HG02763 (cell line): ENCODE measurements around the gene TMED10.
"Not testable (repeated sequence)": the region's sequence is repeated elsewhere in the genome, so short reads cannot be mapped to it uniquely, and the experiment has no call there.

Source experiments
- ATAC-seq: cut with Tn5 transposase; IDR thresholded peaks from one replicate; pipeline ENCODE4 v1.9.1; 2021; ENCODE audit warnings: mild to moderate bottlenecking, moderate library complexity; ENCODE audit not compliant: unreplicated experiment

Gene TMED10

GRCh38 chr14:75196064-75196463, 19.7 kb upstream of the TMED10 start:
- no peak for ATAC-seq

DNA sequence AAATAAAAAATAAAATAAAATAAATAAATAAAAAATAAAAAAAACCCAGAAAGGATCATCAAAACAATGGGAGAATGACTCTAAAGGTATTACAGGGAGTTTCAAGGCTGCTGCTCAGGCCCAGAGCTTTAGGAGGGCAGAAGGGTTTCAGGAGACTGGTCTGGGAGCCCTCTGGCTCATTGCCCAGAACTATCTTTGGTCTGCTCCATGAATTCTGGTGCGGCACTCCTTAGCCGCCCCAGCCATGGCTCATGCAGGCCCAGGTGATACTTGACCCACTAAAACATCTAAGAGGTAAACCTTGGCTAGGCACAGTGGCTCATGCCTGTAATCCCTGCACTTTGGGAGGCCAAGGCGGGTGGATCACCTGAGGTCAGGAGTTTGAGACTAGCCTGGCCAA, 14.7 kb upstream of the TMED10 start:
- ATAC-seq = no peak

DNA sequence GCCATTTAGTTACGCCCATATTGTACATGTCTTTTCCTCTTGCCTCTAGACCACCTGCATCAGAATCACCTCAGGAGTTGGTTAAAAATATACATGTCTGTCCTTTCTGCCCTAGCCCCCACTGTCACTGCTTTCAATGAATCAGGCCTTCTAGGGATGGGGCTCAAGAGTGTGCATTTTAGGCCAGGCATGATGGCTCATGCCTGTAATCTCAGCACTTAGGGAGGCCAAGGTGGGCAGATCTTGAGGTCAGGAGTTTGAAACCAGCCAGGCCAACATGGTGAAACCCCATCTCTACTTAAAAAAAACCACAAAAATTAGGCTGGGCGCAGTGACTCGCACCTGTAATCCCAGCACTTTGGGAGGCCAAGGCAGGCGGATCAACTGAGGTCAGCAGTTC, 13.6 kb upstream of the TMED10 start:
- ATAC-seq = no peak

GRCh38 chr14:75188520-75189268, 12.3 kb upstream of the TMED10 start:
- ATAC-seq = no peak

GRCh38 chr14:75188086-75188485, 11.7 kb upstream of the TMED10 start:
- no peak for ATAC-seq

DNA sequence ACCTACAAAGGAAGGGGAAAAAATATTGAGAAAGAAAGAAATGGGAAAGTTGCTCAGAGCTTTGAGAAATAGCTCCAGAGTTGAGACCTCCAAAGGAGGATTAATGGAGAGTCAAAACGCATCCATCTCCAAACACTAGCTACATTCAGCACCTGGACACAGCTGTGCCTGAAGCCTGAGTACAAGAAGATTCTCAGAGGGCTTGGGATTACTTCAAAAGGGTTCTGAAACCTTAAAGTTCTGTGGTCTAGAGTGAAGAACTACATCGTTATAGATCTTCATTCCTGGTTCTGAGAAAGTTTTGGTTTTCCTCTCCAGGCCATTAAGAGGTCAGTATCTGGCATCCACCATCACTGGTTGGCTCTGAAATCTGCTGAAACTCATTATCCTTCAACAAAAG, 10.5 kb upstream of the TMED10 start:
- no peak for ATAC-seq

DNA sequence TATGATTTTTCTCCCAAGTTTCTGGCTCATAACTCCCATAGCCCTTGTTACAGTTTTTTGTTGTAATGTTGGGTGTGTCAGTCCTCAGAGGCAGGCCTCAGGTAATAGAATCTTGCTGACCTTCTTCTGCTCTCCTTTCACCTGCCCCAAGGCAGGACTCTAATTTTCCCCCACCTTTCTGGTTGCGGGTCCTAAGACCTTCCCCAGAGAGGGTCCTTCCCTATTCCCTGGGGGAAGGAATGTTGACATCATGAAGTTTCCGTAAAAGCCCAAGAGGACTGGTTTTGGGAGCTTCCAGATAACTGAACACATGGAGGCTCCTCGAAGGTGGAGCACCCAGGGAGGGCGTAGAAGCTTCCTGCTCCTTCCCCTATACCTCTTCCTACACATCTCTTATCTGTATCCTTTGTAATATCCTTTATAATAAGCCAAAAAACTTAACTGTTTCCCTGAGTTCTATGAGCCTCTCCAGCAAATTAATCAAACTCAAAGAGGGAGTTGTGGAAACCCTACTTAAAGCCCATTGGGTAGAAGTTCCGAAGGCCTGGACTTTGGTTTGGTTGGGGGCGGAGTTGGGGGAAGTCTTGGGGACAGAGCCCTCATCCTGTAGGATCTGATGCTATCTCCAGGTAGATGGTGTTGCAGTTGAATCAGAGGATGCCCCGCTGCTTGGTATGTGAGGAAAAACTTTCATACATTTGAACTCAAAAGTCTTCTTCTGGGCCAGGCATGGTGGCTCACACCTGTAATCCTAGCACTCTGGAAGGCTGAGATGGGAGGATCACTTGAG, 9.0 kb upstream of the TMED10 start:
- ATAC-seq = no peak

DNA sequence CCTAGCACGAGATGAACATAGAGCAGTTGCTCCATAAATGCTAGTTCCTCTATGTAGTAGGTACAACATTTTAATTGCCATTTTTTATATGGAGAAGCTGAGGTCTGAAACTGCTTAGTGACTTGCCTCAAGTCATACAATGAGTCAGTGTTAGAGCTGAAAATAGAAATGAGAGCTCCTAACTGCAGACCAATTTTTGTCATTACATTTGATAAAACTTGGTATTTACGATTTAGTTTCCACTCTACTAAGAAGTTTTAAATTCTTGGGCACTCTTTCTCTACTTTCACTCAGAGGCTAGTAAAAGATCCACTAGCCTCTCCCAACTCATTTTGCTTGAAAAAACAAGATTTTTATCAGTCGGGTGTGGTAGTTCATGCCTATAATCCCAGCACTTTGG, 8.1 kb upstream of the TMED10 start:
- ATAC-seq = no peak

- no peak for ATAC-seq
Observed at GRCh38 chr14:75184039-75184438, 7.6 kb upstream of the TMED10 start.

DNA sequence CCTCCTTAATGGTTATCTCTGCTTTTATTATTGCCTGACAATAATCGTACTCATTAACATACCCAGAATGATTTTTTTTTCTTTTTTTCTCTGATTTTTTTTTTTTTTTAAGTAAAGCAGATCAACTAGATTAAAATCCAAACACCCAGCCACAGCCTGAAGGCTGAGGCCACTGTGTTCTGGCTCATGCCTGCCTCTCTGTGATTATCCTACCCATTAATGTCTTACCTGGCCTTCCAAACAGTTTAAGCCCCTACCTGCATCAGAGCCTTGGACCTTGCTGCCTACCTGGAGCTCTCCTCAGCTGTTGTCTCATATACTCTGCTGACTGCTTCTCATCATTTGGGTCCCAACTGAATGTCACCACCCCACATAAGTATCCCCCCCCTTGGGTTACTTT, 6.8 kb upstream of the TMED10 start:
- no peak for ATAC-seq

DNA sequence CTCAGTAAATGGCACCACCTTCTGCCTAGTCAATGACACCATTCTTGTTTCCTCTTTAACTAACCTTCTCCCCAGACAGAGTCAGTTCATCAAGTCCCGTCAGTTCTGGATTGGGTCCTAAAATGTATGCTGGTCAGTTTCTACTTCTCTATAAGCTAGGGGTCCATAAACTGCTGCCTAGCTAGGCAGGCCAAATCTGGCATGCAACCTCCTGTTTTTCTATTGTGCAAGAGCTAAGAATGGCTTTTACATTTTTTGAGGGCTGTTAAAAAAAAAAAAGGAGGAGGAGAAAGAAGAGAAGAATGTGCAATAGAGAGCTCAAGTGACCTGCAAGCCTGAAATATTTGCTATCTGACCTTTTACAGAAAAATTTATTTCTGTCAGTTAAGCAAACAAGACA, 6.4 kb upstream of the TMED10 start:
- ATAC-seq = no peak

DNA sequence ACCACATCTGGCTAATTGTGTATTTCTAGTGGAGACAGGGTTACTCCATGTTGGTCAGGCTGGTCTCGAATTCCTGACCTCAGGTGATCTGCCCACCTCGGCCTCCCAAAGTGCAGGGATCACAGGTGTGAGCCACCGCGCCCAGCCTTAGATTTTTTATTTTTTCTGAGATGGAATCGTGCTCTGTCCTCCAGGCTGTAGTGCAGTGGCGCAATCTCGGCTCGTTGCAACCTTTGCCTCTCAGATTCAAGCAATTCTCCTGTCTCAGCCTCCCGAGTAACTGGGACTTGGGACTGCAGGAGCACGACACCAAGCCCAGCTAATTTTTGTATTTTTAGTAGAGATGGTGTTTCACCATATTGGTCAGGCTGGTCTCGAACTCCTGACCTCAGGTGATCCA, 5.8 kb upstream of the TMED10 start:
- not testable (repeated sequence) for ATAC-seq

- ATAC-seq = no peak
Observed at GRCh38 chr14:75181293-75182062, 5.1 kb upstream of the TMED10 start.

DNA sequence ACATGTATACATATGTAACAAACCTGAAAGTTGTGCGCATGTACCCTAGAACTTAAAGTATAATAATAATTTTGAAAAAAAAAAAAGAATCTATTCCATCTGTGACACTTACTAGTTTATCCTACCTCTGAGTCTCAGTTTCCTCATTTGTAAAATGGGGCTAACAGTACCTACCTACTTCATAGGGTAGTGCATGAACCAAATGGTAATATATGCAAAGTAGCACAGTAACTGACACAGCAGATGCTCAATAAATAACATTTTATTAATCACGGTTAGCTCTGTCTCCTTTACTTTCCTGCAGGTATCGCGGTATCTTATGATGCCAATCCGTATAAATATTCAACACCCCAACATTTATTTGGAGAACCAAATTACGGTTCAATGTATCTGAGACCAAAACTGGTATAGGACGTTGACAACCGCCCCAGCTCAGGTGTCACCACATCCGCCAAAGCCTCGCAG, 703 bp downstream of the TMED10 start:
- peak; percentile 5 for ATAC-seq

GRCh38 chr14:75174066-75174465, 2.3 kb downstream of the TMED10 start:
- ATAC-seq = no peak

- ATAC-seq = no peak
Observed at GRCh38 chr14:75170772-75171171, 5.6 kb downstream of the TMED10 start.

GRCh38 chr14:75168586-75169335, 7.7 kb downstream of the TMED10 start:
- no peak for ATAC-seq

- no peak for ATAC-seq
Observed at GRCh38 chr14:75167325-75167724, 9.1 kb downstream of the TMED10 start.

GRCh38 chr14:75165586-75166391, 10.6 kb downstream of the TMED10 start:
- ATAC-seq = no peak

DNA sequence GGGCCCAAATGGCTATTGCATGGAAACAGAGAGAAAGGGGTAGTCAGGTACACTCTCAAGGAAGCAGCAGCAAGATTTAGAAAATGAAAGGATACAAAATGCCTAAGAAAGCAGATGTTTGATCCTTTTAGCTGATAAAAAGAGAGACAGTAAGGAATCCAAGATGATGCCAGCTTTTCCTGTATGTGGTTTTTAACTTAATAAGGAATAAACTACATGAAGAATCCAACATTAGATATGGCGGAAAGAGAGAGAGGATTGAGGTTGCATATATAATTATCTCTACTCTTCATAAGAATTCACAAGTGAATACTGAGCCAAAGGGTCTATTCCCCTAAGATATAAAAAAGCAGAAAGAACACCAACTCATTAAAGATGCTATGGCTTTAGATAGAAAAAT, 11.6 kb downstream of the TMED10 start:
- ATAC-seq = no peak
